ENCODE results near the gene RASGEF1C. TPM values are rescaled to one million over a fixed set of nuclear protein-coding genes. Genes with fewer than 3 reads are reported as not detected.

RASGEF1C gene
- total RNA-seq, 1 experiment from 2014 or later: not detected

- Histone ChIP-seq H3K4me1 (replicated peaks) (peaks cover 9% of the 10 kb centered on the region), H3K36me3 (no peaks in the 10 kb centered on the region), H3K9me3 (replicated peaks) (0 out of 2 replicates have a peak, but pooled peaks cover 4% of the 10 kb centered on the region), H3K4me3 (no peak overlapping the region), H3K27me3 (replicated peaks) (peaks cover 46% of the 10 kb centered on the region), H3K27ac (no peak overlapping the region)
- peak in 1 of 2 experiments; percentile 39 for DNase-seq (ENCODE audit: low read depth in 1 of 2, low spot score in 2 of 2)
Observed at GRCh38 chr5:180207593-180207992, 1.4 kb downstream of the RASGEF1C start.

- DNase-seq (ENCODE audit: low read depth in 1 of 2, low spot score in 2 of 2): no peak
- no peak overlapping the region for H3K27ac ChIP-seq
- 0 out of 2 replicates have a peak, but pooled peaks cover 4% of the 10 kb centered on the region for H3K9me3 ChIP-seq (replicated peaks)
- peaks cover 9% of the 10 kb centered on the region for H3K4me1 ChIP-seq (replicated peaks)
- no peaks in the 10 kb centered on the region for H3K36me3 ChIP-seq
- H3K4me3 ChIP-seq: no peak overlapping the region
- peaks cover 46% of the 10 kb centered on the region for H3K27me3 ChIP-seq (replicated peaks)
Observed at GRCh38 chr5:180206993-180207392, 2.0 kb downstream of the RASGEF1C start.

DNA sequence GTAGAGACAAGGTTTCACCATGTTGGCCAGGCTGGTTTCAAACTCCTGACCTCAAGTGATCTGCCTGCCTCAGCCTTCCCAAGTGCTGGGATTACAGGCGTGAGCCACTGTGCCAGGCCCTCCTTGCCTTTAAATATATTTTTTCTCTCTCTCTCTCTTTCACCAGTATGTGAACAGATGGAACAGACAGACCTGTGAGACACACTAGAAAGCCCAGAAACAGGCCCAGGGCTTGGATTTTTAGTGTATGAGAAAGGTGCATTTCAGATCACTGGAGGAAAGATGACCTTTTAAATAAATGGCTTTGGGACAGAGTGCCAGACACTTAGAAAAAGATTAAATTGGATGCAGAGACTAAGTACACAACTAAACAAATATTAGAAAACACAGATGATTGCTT lies 3.1 kb downstream of the RASGEF1C start:
- peaks cover 41% of the 10 kb centered on the region for H3K27me3 ChIP-seq (replicated peaks)
- no peaks in the 10 kb centered on the region for H3K36me3 ChIP-seq
- peaks cover 9% of the 10 kb centered on the region for H3K4me1 ChIP-seq (replicated peaks)
- DNase-seq (ENCODE audit: low read depth in 1 of 2, low spot score in 2 of 2): no peak
- H3K27ac ChIP-seq: no peak overlapping the region
- H3K4me3 ChIP-seq: no peak overlapping the region
- 0 out of 2 replicates have a peak, but pooled peaks cover 4% of the 10 kb centered on the region for H3K9me3 ChIP-seq (replicated peaks)

GRCh38 chr5:180204276-180204819 lies 4.7 kb downstream of the RASGEF1C start:
- Histone ChIP-seq H3K4me1 (replicated peaks) (peaks cover 8% of the 10 kb centered on the region), H3K36me3 (no peaks in the 10 kb centered on the region), H3K27me3 (replicated peaks) (peaks cover 30% of the 10 kb centered on the region), H3K4me3 (no peak overlapping the region), H3K27ac (no peak overlapping the region), H3K9me3 (replicated peaks) (0 out of 2 replicates have a peak, but pooled peaks cover 2% of the 10 kb centered on the region)
- no peak for DNase-seq (ENCODE audit: low read depth in 1 of 2, low spot score in 2 of 2)

DNA sequence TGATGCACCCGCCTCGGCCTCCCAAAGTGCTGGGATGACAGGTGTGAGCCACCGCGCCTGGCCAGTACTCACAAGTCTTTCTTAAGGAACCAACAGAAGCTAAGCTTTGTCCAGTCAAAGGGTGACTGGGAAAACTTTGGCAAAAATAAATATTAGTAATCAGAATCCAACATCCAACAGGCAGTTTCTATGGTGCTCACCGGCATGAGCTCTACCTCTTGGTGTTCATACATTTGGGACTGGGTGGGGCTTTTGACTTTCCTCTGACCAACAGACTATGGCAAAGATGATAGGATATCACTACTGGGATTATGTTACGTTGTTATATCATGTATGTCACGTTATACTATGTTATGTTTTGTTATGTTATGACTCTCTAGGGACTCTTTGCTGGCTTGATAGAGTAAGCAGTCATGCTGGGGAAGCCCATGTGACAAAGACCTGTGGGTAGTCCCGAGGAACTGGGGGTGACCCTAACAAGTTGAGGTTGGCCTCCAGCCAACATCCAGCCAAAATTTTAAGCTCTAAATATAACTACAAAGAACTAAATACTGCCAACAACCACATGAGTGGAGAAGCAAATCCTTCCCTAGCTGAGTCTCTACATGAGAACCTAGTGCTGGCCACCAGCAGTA lies 6.0 kb downstream of the RASGEF1C start:
- Histone ChIP-seq H3K27me3 (replicated peaks) (peaks cover 22% of the 10 kb centered on the region), H3K9me3 (replicated peaks) (no peaks in the 10 kb centered on the region), H3K4me1 (replicated peaks) (no peaks in the 10 kb centered on the region), H3K27ac (no peak overlapping the region), H3K36me3 (no peaks in the 10 kb centered on the region), H3K4me3 (no peak overlapping the region)
- DNase-seq (ENCODE audit: low read depth in 1 of 2, low spot score in 2 of 2): no peak

- H3K4me1 ChIP-seq (replicated peaks): no peaks in the 10 kb centered on the region
- peak in 1 of 2 experiments; percentile 54 for DNase-seq (ENCODE audit: low read depth in 1 of 2, low spot score in 2 of 2)
- no peaks in the 10 kb centered on the region for H3K36me3 ChIP-seq
- no peak overlapping the region for H3K4me3 ChIP-seq
- H3K27me3 ChIP-seq (replicated peaks): peaks cover 7% of the 10 kb centered on the region
- no peaks in the 10 kb centered on the region for H3K9me3 ChIP-seq (replicated peaks)
- no peak overlapping the region for H3K27ac ChIP-seq
Observed at GRCh38 chr5:180201051-180201987, 7.7 kb downstream of the RASGEF1C start.

GRCh38 chr5:180199390-180199789 lies 9.6 kb downstream of the RASGEF1C start:
- no peaks in the 10 kb centered on the region for H3K9me3 ChIP-seq (replicated peaks)
- no peaks in the 10 kb centered on the region for H3K4me1 ChIP-seq (replicated peaks)
- H3K36me3 ChIP-seq: no peaks in the 10 kb centered on the region
- no peak overlapping the region for H3K27ac ChIP-seq
- no peak for DNase-seq (ENCODE audit: low read depth in 1 of 2, low spot score in 2 of 2)
- H3K27me3 ChIP-seq (replicated peaks): 0 out of 2 replicates have a peak, but pooled peaks cover 3% of the 10 kb centered on the region
- H3K4me3 ChIP-seq: no peak overlapping the region

- no peak for DNase-seq (ENCODE audit: low read depth in 1 of 2, low spot score in 2 of 2)
- H3K9me3 ChIP-seq (replicated peaks): no peaks in the 10 kb centered on the region
Observed at GRCh38 chr5:180198208-180198607, 10.8 kb downstream of the RASGEF1C start.

GRCh38 chr5:180197016-180197702 lies 11.9 kb downstream of the RASGEF1C start:
- H3K4me3 ChIP-seq: no peak overlapping the region
- no peaks in the 10 kb centered on the region for H3K4me1 ChIP-seq (replicated peaks)
- H3K9me3 ChIP-seq (replicated peaks): no peaks in the 10 kb centered on the region
- H3K27me3 ChIP-seq (replicated peaks): 0 out of 2 replicates have a peak, but pooled peaks cover 3% of the 10 kb centered on the region
- no peak overlapping the region for H3K27ac ChIP-seq
- H3K36me3 ChIP-seq: no peaks in the 10 kb centered on the region
- no peak for DNase-seq (ENCODE audit: low read depth in 1 of 2, low spot score in 2 of 2)

More at GRCh38 chr5:180198208-180198607, 10.8 kb downstream of the RASGEF1C start:
- Histone ChIP-seq H3K4me3 (no peak overlapping the region), H3K36me3 (no peaks in the 10 kb centered on the region), H3K27ac (no peak overlapping the region), H3K4me1 (replicated peaks) (no peaks in the 10 kb centered on the region), H3K27me3 (replicated peaks) (0 out of 2 replicates have a peak, but pooled peaks cover 3% of the 10 kb centered on the region)

GRCh38 chr5:180194410-180195345 lies 14.3 kb downstream of the RASGEF1C start:
- H3K9me3 ChIP-seq (replicated peaks): 0 out of 2 replicates have a peak, but pooled peaks cover 3% of the 10 kb centered on the region
- H3K4me1 ChIP-seq (replicated peaks): no peaks in the 10 kb centered on the region
- H3K4me3 ChIP-seq: no peak overlapping the region
- no peak overlapping the region for H3K27ac ChIP-seq
- 0 out of 2 replicates have a peak, but pooled peaks cover under 1% of the 10 kb centered on the region for H3K27me3 ChIP-seq (replicated peaks)
- no peak for DNase-seq (ENCODE audit: low read depth in 1 of 2, low spot score in 2 of 2)
- H3K36me3 ChIP-seq: no peaks in the 10 kb centered on the region

DNA sequence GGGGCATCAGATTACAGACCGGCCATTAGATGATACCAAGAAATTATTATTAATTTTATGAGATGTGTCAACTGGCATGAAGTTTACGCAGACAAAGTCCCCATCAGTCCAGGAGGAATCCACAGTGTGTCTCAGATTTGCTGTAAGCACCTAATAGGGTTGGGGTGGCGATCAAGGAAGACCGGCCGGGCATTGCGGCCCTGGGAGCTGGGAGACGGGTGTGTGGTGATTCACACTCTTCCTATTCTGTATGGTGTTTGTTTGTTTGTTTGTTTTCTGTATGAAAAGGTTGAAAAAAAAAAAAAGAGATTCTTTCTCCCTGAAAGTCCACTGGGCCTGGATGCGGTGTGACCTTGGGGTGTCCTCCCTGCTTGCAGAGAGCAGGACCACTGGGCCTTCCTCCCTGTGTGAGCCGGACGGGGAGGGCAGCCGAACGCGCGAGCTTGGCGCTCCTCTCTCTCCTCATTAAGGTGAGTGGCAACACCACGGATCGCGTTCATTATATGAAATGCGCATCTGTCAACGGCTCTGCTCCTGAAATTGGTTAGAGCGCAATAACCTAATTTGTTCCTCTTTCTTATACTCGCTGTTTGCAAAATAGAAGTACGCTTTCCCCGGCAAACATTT lies 15.1 kb downstream of the RASGEF1C start:
- Histone ChIP-seq H3K27me3 (replicated peaks) (no peaks in the 10 kb centered on the region), H3K9me3 (replicated peaks) (0 out of 2 replicates have a peak, but pooled peaks cover 3% of the 10 kb centered on the region), H3K4me1 (replicated peaks) (no peaks in the 10 kb centered on the region), H3K27ac (no peak overlapping the region), H3K36me3 (no peaks in the 10 kb centered on the region), H3K4me3 (no peak overlapping the region)
- DNase-seq (ENCODE audit: low read depth in 1 of 2, low spot score in 2 of 2): peak in 1 of 2 experiments; percentile 38

DNA sequence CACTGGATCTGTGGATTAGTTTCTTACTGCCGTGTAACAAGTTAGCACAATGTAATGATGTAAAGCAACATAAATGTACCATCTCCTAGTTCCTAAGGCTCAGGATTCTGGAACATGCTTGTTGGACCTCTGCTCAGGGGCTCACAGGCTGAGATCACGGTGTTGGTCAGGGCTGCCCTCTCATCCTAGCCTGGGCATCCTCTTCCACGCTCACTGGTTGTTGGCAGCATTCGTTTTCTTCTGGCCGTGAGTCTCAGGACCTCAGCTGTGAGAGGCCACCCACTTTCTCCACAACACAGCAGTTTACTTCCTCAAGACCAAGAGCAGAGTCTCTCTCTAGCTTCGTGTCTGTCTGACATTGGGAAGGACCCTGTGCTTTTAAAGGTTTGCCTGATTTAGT lies 17.3 kb downstream of the RASGEF1C start:
- H3K27ac ChIP-seq: no peak overlapping the region

More for the DNA sequence above, 17.3 kb downstream of the RASGEF1C start:
- H3K27me3 ChIP-seq (replicated peaks): no peaks in the 10 kb centered on the region
- H3K4me3 ChIP-seq: no peak overlapping the region
- no peaks in the 10 kb centered on the region for H3K4me1 ChIP-seq (replicated peaks)
- H3K36me3 ChIP-seq: no peaks in the 10 kb centered on the region
- H3K9me3 ChIP-seq (replicated peaks): peaks cover 6% of the 10 kb centered on the region; the same call in 1 of the 2 replicates
- peak in 1 of 2 experiments; percentile 28 for DNase-seq (ENCODE audit: low read depth in 1 of 2, low spot score in 2 of 2)

Data from SJSA1 (cell line).